ENCODE results near the gene URI1.
"Not testable (repeated sequence)": the region's sequence is repeated elsewhere in the genome, so short reads cannot be mapped to it uniquely, and the experiment has no call there.

URI1 gene

GRCh38 chr19:29941828-29942403, at the start of gene URI1:
Gene URI1, plus strand, starts transcription at chr19:29942239. Its CDS starts 309 bp downstream, at chr19:29942548.
- peak; percentile 85 for DNase-seq

- no peak for DNase-seq
Observed at GRCh38 chr19:29893606-29894284, 48.3 kb upstream of the URI1 start.

GRCh38 chr19:29896802-29897201, 45.2 kb upstream of the URI1 start:
- DNase-seq = no peak

GRCh38 chr19:29897466-29897865, 44.6 kb upstream of the URI1 start:
- no peak for DNase-seq

GRCh38 chr19:29904017-29904416, 38.0 kb upstream of the URI1 start:
- DNase-seq = no peak

GRCh38 chr19:29908963-29909944, 32.8 kb upstream of the URI1 start:
- no peak for DNase-seq

GRCh38 chr19:29914933-29915332, 27.1 kb upstream of the URI1 start:
- DNase-seq = no peak

GRCh38 chr19:29915832-29916231, 26.2 kb upstream of the URI1 start:
- DNase-seq = not testable (repeated sequence)

GRCh38 chr19:29917911-29918310, 24.1 kb upstream of the URI1 start:
- DNase-seq = no peak

GRCh38 chr19:29918891-29919290, 23.1 kb upstream of the URI1 start:
- DNase-seq = no peak

GRCh38 chr19:29922972-29923371, 19.1 kb upstream of the URI1 start:
- no peak for DNase-seq

GRCh38 chr19:29923653-29924052, 18.4 kb upstream of the URI1 start:
- DNase-seq = no peak

GRCh38 chr19:29926031-29926430, 16.0 kb upstream of the URI1 start:
- no peak for DNase-seq

- DNase-seq = no peak
Observed at GRCh38 chr19:29926801-29927200, 15.2 kb upstream of the URI1 start.

- no peak for DNase-seq
Observed at GRCh38 chr19:29927944-29928625, 14.0 kb upstream of the URI1 start.

- no peak for DNase-seq
Observed at GRCh38 chr19:29928831-29929230, 13.2 kb upstream of the URI1 start.

- no peak for DNase-seq
Observed at GRCh38 chr19:29934257-29934656, 7.8 kb upstream of the URI1 start.

- no peak for DNase-seq
Observed at GRCh38 chr19:29934781-29935180, 7.3 kb upstream of the URI1 start.

GRCh38 chr19:29936409-29936808, 5.6 kb upstream of the URI1 start:
- no peak for DNase-seq

- no peak for DNase-seq
Observed at GRCh38 chr19:29939628-29940027, 2.4 kb upstream of the URI1 start.

GRCh38 chr19:29940971-29941585, 961 bp upstream of the URI1 start:
- DNase-seq = no peak

GRCh38 chr19:29942404-29943261, 594 bp downstream of the URI1 start:
- peak; percentile 61 for DNase-seq

Measured in CD4-positive, alpha-beta T cell treated with Interleukin-4 for 4 hours (primary cell).